Measurements from ENCODE around the gene NPW. TPM values are rescaled to one million over a fixed set of nuclear protein-coding genes. Genes with fewer than 3 reads are reported as not detected.

The NPW gene
- total RNA-seq, 3 donors from 2014 or later = not detected

GRCh38 chr16:1984347-1985225 is 35.0 kb upstream of the NPW start:
- TF ChIP-seq POLR2AphosphoS5 (IDR thresholded peaks at IDR 0.05) (no peak), POLR2A (IDR thresholded peaks at IDR 0.05) (no peak), CTCF (IDR thresholded peaks at IDR 0.05) (no peak)
- Histone ChIP-seq H3K27ac (peak overlapping the region; percentile 70 to 79), H3K4me3 (peak overlapping the region; percentile 72 to 99 (median 85)), H3K27me3 (peaks cover 2 to 26% of the 10 kb centered on the region in 2 donors), H3K4me1 (peaks cover 8 to 14% of the 10 kb centered on the region in 2 donors), H3K36me3 (no peaks in the 10 kb centered on the region), H3K9me3 (no peaks in the 10 kb centered on the region)
- intact Hi-C loops (cut with DNase I; ENCODE audit: low total_unique reads) = no loop called here
- no peak for DNase-seq (ENCODE audit: low spot score in 2 of 2)

GRCh38 chr16:1985466-1986150 is 34.0 kb upstream of the NPW start:
- peaks cover 13 to 14% of the 10 kb centered on the region in 2 donors for H3K4me1 ChIP-seq
- TF ChIP-seq CTCF (IDR thresholded peaks at IDR 0.05) = no peak
- no peak for TF ChIP-seq POLR2A (IDR thresholded peaks at IDR 0.05)
- TF ChIP-seq POLR2AphosphoS5 (IDR thresholded peaks at IDR 0.05) = no peak
- H3K9me3 ChIP-seq = no peaks in the 10 kb centered on the region
- peaks cover 5 to 26% of the 10 kb centered on the region in 2 donors for H3K27me3 ChIP-seq
- no peak for DNase-seq (ENCODE audit: low spot score in 2 of 2)
- peak overlapping the region in 1 of 3 donors; percentile 99 for H3K4me3 ChIP-seq
- intact Hi-C loops (cut with DNase I; ENCODE audit: low total_unique reads) = no loop called here
- no peak overlapping the region for H3K27ac ChIP-seq
- no peaks in the 10 kb centered on the region for H3K36me3 ChIP-seq

GRCh38 chr16:1987198-1987597 is 32.4 kb upstream of the NPW start:
- no peak overlapping the region for H3K27ac ChIP-seq
- peaks cover 5 to 25% of the 10 kb centered on the region in 2 donors for H3K27me3 ChIP-seq
- no peak overlapping the region for H3K4me3 ChIP-seq
- peaks cover 14 to 22% of the 10 kb centered on the region in 2 donors for H3K4me1 ChIP-seq
- TF ChIP-seq POLR2AphosphoS5 (IDR thresholded peaks at IDR 0.05) (no peak), POLR2A (IDR thresholded peaks at IDR 0.05) (no peak), CTCF (IDR thresholded peaks at IDR 0.05) (no peak)
- DNase-seq (ENCODE audit: low spot score in 2 of 2) = no peak
- no peaks in the 10 kb centered on the region for H3K9me3 ChIP-seq
- intact Hi-C loops (cut with DNase I; ENCODE audit: low total_unique reads) = no loop called here
- H3K36me3 ChIP-seq = no peaks in the 10 kb centered on the region

GRCh38 chr16:1989209-1990100 is 30.1 kb upstream of the NPW start, which contains the start of gene SYNGR3:
SYNGR3 (plus strand) TSS chr16:1989970; CDS start chr16:1990103, 133 bp downstream.
- Histone ChIP-seq H3K36me3 (no peaks in the 10 kb centered on the region), H3K4me3 (peak within 1 kb of the TSS in 2 of 3 donors; percentile 39 to 67), H3K27me3 (peaks cover 5 to 25% of the 10 kb centered on the region in 2 donors), H3K27ac (no peak within 1 kb of the TSS), H3K9me3 (no peaks in the 10 kb centered on the region), H3K4me1 (peaks cover 9 to 22% of the 10 kb centered on the region in 2 donors)
- intact Hi-C loops (cut with DNase I; ENCODE audit: low total_unique reads) = no loop called here
- TF ChIP-seq CTCF (IDR thresholded peaks at IDR 0.05) (no peak), POLR2AphosphoS5 (IDR thresholded peaks at IDR 0.05) (no peak), POLR2A (IDR thresholded peaks at IDR 0.05) (no peak)
- DNase-seq (ENCODE audit: low spot score in 2 of 2) = no peak

Measured in breast epithelium (tissue), 4 donors.